Gastrocnemius medialis (tissue), 4 donors: ENCODE data around the gene FOXP3. TPM values are rescaled to one million over a fixed set of nuclear protein-coding genes. Genes with fewer than 3 reads are reported as not detected.
A peak's percentile ranks its signal among the peaks of the same experiment; 100 is the strongest.

Source experiments
- ATAC-seq, 2 donors: fragments of 150-250 bp; one replicate each; pipeline ENCODE4 v1.9.1; 2016
- DNase-seq, 2 donors: peaks; one replicate each; pipeline ENCODE4 v3.0.0-alpha.2; 2019
- H3K27ac ChIP-seq, 4 donors: fragments of 200-600 bp; sonication (generic); 1 replicate in 1 of 4; 2 replicates in 3 of 4; pipeline ENCODE4 v1.5.1; 2016 to 2018; ENCODE audit warnings: mild to moderate bottlenecking in 2 of 4, moderate library complexity in 1 of 4
- H3K27me3 ChIP-seq, 3 donors: fragments of 200-600 bp; sonication (generic) in 2 of 3; 1 replicate in 1 of 3; 2 replicates in 2 of 3; pipeline versions ENCODE4 v1.5.1 to v1.6.0; 2016 to 2019; ENCODE audit warnings: mild to moderate bottlenecking in 1 of 3, moderate library complexity in 1 of 3
- H3K36me3 ChIP-seq, 2 donors: fragments of 200-600 bp; sonication (generic) in 1 of 2; one replicate each; pipeline ENCODE4 v1.5.1; 2017 to 2018
- H3K4me1 ChIP-seq, 2 donors: fragments of 200-600 bp; sonication (generic) in 1 of 2; one replicate each; pipeline ENCODE4 v1.5.1; 2016 to 2017; ENCODE audit warnings: mild to moderate bottlenecking in 2 of 2
- H3K4me3 ChIP-seq, 4 donors: fragments of 200-600 bp; sonication (generic) in 3 of 4; 1 replicate in 1 of 4; 2 replicates in 3 of 4; pipeline ENCODE4 v1.5.1; 2016 to 2019; ENCODE audit warnings: mild to moderate bottlenecking in 2 of 4
- H3K9me3 ChIP-seq, 3 donors: fragments of 200-600 bp; sonication (generic) in 2 of 3; 1 replicate in 1 of 3; 2 replicates in 2 of 3; pipeline ENCODE4 v1.5.1; 2016 to 2019
- CTCF ChIP-seq, 5 experiments: fragments of 450-650 bp in 3 of 5; fragments of 200-600 bp in 2 of 5; sonication (generic) in 2 of 5; IDR thresholded peaks in 4 of 5; conservative IDR thresholded peaks in 1 of 5; 1 replicate in 4 of 5; 2 replicates in 1 of 5; pipeline ENCODE4 v1.5.1; 2016 to 2019; ENCODE audit warnings: antibody characterized with exemption in 5 of 5, mild to moderate bottlenecking in 3 of 5, moderate library complexity in 3 of 5
- POLR2A ChIP-seq, 2 donors: fragments of 450-650 bp; IDR thresholded peaks; one replicate each; pipeline ENCODE4 v1.6.1; 2017; ENCODE audit warnings: antibody characterized with exemption in 2 of 2, mild to moderate bottlenecking in 2 of 2, moderate library complexity in 2 of 2
- in situ Hi-C, 4 donors: fragments of 200-750 bp; cut with MboI; loops; one replicate each; pipeline versions ENCODE4 v1.15.0 to v1.8.0; 2017; ENCODE audit warnings: low sequenced_read_pairs in 4 of 4
- intact Hi-C: fragments of 100-400 bp; cut with DNase I; formaldehyde crosslinking; loops from one replicate; pipeline ENCODE4 v1.15.1; 2023; ENCODE audit warnings: low total_unique reads
- total RNA-seq, 4 donors: library from RNA; depleted of rRNA; stranded (reverse); fragments of >200 nt; gene quantifications; one replicate each; pipeline versions ENCODE4 v1.1.0 to v1.2.3, GENCODE V29; 2016

FOXP3 gene
- total RNA-seq, 4 donors from 2014 or later, result not detected

DNA sequence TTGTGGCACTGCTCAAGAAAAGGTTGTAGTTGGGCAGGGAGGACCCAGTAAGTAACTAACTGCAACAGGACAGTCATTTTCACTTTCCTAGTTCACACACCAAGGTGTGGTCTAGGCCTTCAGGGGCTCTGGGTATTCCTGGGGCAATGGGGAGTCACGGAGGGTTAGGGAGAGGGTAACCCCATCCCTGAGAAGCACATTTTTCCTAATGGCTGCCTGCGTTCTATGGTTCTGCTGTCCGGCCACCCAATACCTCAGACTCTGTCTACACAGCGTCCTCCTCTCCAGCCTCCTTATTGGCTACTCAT lies 4.1 kb upstream of the FOXP3 start:
- intact Hi-C loops (loop anchor here (2.0 to 10.0 kb wide), 4 partner anchors 34 to 671 kb away; partner anchors contain the start of genes CCDC22, SYP, USP27X and WDR13), in situ Hi-C loops (no loop called here)
- Histone ChIP-seq H3K36me3 (no peaks in the 10 kb centered on the region), H3K27me3 (no peaks in the 10 kb centered on the region), H3K9me3 (no peaks in the 10 kb centered on the region), H3K4me1 (peaks cover 9 to 10% of the 10 kb centered on the region in 2 donors), H3K27ac (peak overlapping the region; percentile 77 to 93 (median 92)), H3K4me3 (peak overlapping the region; percentile 57 to 69 (median 60))
- DNase-seq (no peak), ATAC-seq (no peak)
- TF ChIP-seq POLR2A (IDR thresholded peaks at IDR 0.05) (no peak), CTCF (IDR thresholded peaks at IDR 0.05 in 4 of 5, conservative IDR thresholded peaks at IDR 0.05 in 1 of 5) (no peak)

- ATAC-seq (no peak), DNase-seq (no peak)
- in situ Hi-C loops (no loop called here), intact Hi-C loops (loop anchor here (5.0 to 10.0 kb wide), 3 partner anchors 64 to 669 kb away; partner anchors contain the start of genes SYP, USP27X and WDR13)
- H3K4me3 ChIP-seq, result no peak overlapping the region
- no peak for TF ChIP-seq POLR2A (IDR thresholded peaks at IDR 0.05)
- no peak for TF ChIP-seq CTCF (IDR thresholded peaks at IDR 0.05 in 4 of 5, conservative IDR thresholded peaks at IDR 0.05 in 1 of 5)
- peaks cover 0 to 6% of the 10 kb centered on the region in 2 donors for H3K4me1 ChIP-seq
- H3K9me3 ChIP-seq, result no peaks in the 10 kb centered on the region
- H3K27ac ChIP-seq, result no peak overlapping the region
- no peaks in the 10 kb centered on the region for H3K36me3 ChIP-seq
- H3K27me3 ChIP-seq, result no peaks in the 10 kb centered on the region
Observed at GRCh38 chrX:49266523-49267445, 2.3 kb upstream of the FOXP3 start.

DNA sequence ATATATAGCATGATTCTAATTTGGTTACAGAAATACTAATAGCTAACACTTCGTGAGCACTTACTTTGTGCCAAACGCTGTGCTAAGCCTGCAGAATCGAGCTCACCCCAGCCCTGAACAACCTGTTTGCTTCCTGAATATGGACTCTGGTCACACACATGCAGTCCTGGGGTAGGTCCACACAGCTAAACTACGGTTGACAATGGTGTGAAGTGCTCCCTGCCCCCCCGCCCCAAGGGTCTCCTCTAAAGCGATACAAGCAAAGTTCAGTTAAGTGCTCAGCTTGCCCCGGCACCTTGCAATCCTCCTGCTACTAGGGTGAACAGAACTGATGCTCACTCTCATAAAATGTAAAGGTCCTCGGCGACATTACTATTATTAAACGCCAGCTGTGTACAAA lies 879 bp downstream of the FOXP3 start:
- intact Hi-C loops (loop anchor here (10.0 kb wide), 1 partner anchor 611 kb away; the partner anchor contains the start of gene USP27X), in situ Hi-C loops (no loop called here)
- H3K4me3 ChIP-seq, result no peak overlapping the region
- no peak for ATAC-seq
- no peaks in the 10 kb centered on the region for H3K9me3 ChIP-seq
- no peaks in the 10 kb centered on the region for H3K4me1 ChIP-seq
- no peaks in the 10 kb centered on the region for H3K36me3 ChIP-seq
- TF ChIP-seq POLR2A (IDR thresholded peaks at IDR 0.05) (no peak), CTCF (IDR thresholded peaks at IDR 0.05 in 4 of 5, conservative IDR thresholded peaks at IDR 0.05 in 1 of 5) (no peak)
- DNase-seq, result no peak
- H3K27me3 ChIP-seq, result no peaks in the 10 kb centered on the region
- H3K27ac ChIP-seq, result no peak overlapping the region

DNA sequence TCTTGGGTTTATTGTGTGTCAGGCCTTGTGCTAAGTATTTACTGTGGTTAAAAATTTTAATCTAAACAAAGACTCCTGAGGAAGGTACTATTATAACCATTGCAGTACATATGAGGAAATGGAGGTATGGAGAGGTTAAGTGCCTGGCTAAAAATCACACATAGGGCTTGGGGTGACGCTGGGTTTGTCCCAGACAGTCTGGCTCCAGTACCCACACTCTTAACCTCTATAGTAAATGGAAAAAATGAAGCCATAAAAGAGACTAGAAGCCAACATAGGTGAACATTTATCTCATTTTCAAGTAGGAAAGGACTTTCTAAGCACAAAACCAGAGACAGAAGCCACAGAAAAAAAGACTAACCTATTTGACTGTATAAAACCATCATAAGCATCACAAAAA lies 1.9 kb downstream of the FOXP3 start:
- in situ Hi-C loops, result no loop called here
- DNase-seq, result no peak
- no peaks in the 10 kb centered on the region for H3K36me3 ChIP-seq
- ATAC-seq, result no peak
- no peaks in the 10 kb centered on the region for H3K9me3 ChIP-seq
- intact Hi-C loops, result loop anchor here (10.0 kb wide), 1 partner anchor 612 kb away; the partner anchor contains the start of gene USP27X
- H3K27me3 ChIP-seq, result no peaks in the 10 kb centered on the region
- no peaks in the 10 kb centered on the region for H3K4me1 ChIP-seq
- TF ChIP-seq CTCF (IDR thresholded peaks at IDR 0.05 in 4 of 5, conservative IDR thresholded peaks at IDR 0.05 in 1 of 5) (no peak), POLR2A (IDR thresholded peaks at IDR 0.05) (no peak)
- H3K4me3 ChIP-seq, result no peak overlapping the region
- H3K27ac ChIP-seq, result no peak overlapping the region
